AG04450 (cell line): ENCODE measurements around the gene ZNF827. TPM values are rescaled to one million over a fixed set of nuclear protein-coding genes. Genes with fewer than 3 reads are reported as not detected.

Source experiments
- CTCF ChIA-PET: fragments of 300-600, 350-600 bp; formaldehyde crosslinking; extraction: SDS; loops from one replicate; lab custom pipeline; 2022; ENCODE audit warnings: antibody characterized with exemption, inconsistent platforms; lab: Charles Lee
- POLR2A ChIA-PET: fragments of 350-600 bp; formaldehyde crosslinking; extraction: SDS; loops from one replicate; lab custom pipeline; 2021; ENCODE audit warnings: antibody characterized with exemption, inconsistent platforms; lab: Yijun Ruan, JAX
- DNase-seq: peaks from one replicate; pipeline ENCODE4 v3.0.0-alpha.2; 2011; ENCODE audit warnings: low read depth, low spot score
- H3K27ac ChIP-seq: one replicate; pipeline ENCODE4 v1.5.1; 2012; ENCODE audit warnings: low read depth, low read length, control low read depth
- H3K27me3 ChIP-seq: one replicate; pipeline ENCODE4 v1.6.0; 2012; ENCODE audit warnings: low read length; ENCODE audit not compliant: control insufficient read depth, insufficient read depth
- H3K4me3 ChIP-seq: 2 replicates; pipeline ENCODE4 v1.5.1; 2011; ENCODE audit warnings: mild to moderate bottlenecking, low read depth, low read length, control low read depth
- H3K9me3 ChIP-seq: 2 replicates; pipeline ENCODE4 v1.5.1; 2012; ENCODE audit warnings: low read length; ENCODE audit not compliant: control insufficient read depth, insufficient read depth
- polyA plus RNA-seq: library from polyadenylated mRNA; depleted of rRNA; stranded (reverse); fragments of >200 nt; gene quantifications from 2 replicates; pipeline ENCODE4 v1.2.3, GENCODE V29; 2011
- TF ChIP-seq, protein P1 (sequence below): IDR thresholded peaks from 2 replicates; pipeline ENCODE4 v1.5.1; 2011; ENCODE audit warnings: low read depth, low read length, control low read depth, inconsistent platforms

The ZNF827 gene
- polyA plus RNA-seq, 1 experiment = 9.8 TPM

- TF ChIP-seq, protein P1, sequence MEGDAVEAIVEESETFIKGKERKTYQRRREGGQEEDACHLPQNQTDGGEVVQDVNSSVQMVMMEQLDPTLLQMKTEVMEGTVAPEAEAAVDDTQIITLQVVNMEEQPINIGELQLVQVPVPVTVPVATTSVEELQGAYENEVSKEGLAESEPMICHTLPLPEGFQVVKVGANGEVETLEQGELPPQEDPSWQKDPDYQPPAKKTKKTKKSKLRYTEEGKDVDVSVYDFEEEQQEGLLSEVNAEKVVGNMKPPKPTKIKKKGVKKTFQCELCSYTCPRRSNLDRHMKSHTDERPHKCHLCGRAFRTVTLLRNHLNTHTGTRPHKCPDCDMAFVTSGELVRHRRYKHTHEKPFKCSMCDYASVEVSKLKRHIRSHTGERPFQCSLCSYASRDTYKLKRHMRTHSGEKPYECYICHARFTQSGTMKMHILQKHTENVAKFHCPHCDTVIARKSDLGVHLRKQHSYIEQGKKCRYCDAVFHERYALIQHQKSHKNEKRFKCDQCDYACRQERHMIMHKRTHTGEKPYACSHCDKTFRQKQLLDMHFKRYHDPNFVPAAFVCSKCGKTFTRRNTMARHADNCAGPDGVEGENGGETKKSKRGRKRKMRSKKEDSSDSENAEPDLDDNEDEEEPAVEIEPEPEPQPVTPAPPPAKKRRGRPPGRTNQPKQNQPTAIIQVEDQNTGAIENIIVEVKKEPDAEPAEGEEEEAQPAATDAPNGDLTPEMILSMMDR = no peak
Measured at GRCh38 chr4:145770124-145770523, 168.5 kb downstream of the ZNF827 start.

GRCh38 chr4:145769450-145770037 lies 169.1 kb downstream of the ZNF827 start:
- CTCF ChIA-PET = no interaction called here
- POLR2A ChIA-PET = no interaction called here
- no peak overlapping the region for H3K27ac ChIP-seq

More at GRCh38 chr4:145770124-145770523, 168.5 kb downstream of the ZNF827 start:
- POLR2A ChIA-PET = no interaction called here
- no peak overlapping the region for H3K4me3 ChIP-seq
- H3K27me3 ChIP-seq = no peaks in the 10 kb centered on the region
- H3K9me3 ChIP-seq = no peaks in the 10 kb centered on the region
- CTCF ChIA-PET = no interaction called here
- H3K27ac ChIP-seq = no peak overlapping the region
- DNase-seq = no peak

DNA sequence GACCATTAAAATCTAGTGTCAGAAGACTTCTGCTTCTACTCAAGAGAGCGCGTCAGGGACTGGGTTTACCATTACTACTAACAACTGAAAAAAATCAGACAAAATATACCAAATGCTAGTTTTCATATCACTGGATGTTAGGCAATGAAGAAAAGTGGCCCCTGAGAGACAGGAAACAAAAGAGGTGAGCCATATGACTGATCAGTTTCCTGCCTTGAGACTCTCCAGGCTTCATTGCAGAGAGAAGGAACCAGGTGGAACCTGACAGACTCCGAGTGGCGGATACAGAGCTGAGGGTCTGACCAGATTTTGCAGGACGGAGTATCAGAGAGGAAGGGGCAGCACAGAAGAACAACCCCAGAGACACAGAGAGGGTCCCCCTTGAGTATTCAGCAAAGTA lies 172.3 kb downstream of the ZNF827 start:
- no peak for DNase-seq
- POLR2A ChIA-PET = no interaction called here
- Histone ChIP-seq H3K27ac (no peak overlapping the region), H3K27me3 (no peaks in the 10 kb centered on the region), H3K9me3 (peaks cover under 1% of the 10 kb centered on the region; the same call in 1 of the 2 replicates), H3K4me3 (no peak overlapping the region)
- TF ChIP-seq, protein P1 = no peak
- CTCF ChIA-PET = no interaction called here

More at GRCh38 chr4:145769450-145770037, 169.1 kb downstream of the ZNF827 start:
- no peak for DNase-seq
- H3K27me3 ChIP-seq = no peaks in the 10 kb centered on the region
- no peaks in the 10 kb centered on the region for H3K9me3 ChIP-seq
- TF ChIP-seq, protein P1 = no peak
- H3K4me3 ChIP-seq = no peak overlapping the region

GRCh38 chr4:145763399-145763798 lies 175.2 kb downstream of the ZNF827 start:
- Histone ChIP-seq H3K9me3 (peaks cover 4% of the 10 kb centered on the region; the same call in 1 of the 2 replicates), H3K27ac (no peak overlapping the region), H3K4me3 (no peak overlapping the region), H3K27me3 (no peaks in the 10 kb centered on the region)
- ChIA-PET POLR2A (no interaction called here), CTCF (no interaction called here)
- DNase-seq = no peak
- TF ChIP-seq, protein P1 = no peak

GRCh38 chr4:145762719-145763118 lies 175.9 kb downstream of the ZNF827 start:
- H3K9me3 ChIP-seq = peaks cover 4% of the 10 kb centered on the region; the same call in 1 of the 2 replicates
- ChIA-PET CTCF (no interaction called here), POLR2A (interaction anchor here (0.6 kb wide), 1 partner anchor 425 kb away, joined by 10 read pairs; no protein-coding TSS in a partner anchor)
- H3K4me3 ChIP-seq = no peak overlapping the region
- no peak overlapping the region for H3K27ac ChIP-seq
- no peak for DNase-seq
- H3K27me3 ChIP-seq = no peaks in the 10 kb centered on the region
- TF ChIP-seq, protein P1 = no peak
